Activated effector memory CD4-positive, alpha-beta T cell treated with Interleukin-2 at 50 U/mL for 16 hours (primary cell): ENCODE measurements around the gene DENND6B.

Experiments used
- DNase-seq: peaks from one replicate; pipeline ENCODE4 v3.0.0-alpha.2; 2020

Gene DENND6B

GRCh38 chr22:50300620-50301257 lies 26.1 kb downstream of the DENND6B start:
- DNase-seq, result no peak

DNA sequence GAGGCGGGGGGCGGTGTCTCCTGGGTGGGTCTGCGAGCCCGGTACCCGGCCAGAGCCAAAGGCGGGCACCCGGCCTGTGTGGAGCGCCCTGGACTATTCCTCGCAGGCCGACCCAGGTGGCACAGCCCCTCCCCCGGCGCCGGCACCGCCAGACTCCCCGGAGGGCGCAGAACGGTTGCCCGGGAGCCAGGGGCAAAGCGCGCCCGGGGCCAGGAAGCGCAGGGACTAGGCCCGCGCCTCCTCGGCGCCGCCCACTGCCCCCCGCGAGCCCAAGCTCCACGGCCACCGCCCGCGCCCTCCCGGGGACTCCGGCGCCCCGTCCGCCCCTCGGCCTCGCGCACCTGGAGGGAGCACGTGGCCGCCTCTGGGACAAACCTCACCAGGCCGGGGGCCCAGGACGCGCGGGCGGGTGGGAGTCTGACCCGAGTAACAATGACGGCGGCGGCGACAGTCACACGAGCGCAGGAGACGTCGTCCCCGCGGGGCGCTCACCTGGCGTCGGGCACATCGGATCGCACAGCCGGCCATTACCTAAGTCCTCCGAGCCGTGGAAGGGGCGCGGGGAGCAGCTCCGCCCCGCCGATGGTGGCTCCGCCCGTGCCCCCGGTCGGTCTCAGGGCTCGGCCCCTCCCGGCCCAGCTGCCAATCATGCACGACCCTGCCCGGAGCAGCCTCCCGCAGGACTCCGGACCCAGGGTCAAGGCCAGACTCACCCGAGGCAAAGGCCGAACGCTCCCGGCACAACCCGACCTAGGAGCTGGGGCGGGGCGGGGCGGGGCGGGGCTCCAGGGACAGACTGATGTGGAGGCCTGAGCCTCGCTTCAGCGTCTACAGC lies 26.8 kb downstream of the DENND6B start:
- DNase-seq, result no peak

DNA sequence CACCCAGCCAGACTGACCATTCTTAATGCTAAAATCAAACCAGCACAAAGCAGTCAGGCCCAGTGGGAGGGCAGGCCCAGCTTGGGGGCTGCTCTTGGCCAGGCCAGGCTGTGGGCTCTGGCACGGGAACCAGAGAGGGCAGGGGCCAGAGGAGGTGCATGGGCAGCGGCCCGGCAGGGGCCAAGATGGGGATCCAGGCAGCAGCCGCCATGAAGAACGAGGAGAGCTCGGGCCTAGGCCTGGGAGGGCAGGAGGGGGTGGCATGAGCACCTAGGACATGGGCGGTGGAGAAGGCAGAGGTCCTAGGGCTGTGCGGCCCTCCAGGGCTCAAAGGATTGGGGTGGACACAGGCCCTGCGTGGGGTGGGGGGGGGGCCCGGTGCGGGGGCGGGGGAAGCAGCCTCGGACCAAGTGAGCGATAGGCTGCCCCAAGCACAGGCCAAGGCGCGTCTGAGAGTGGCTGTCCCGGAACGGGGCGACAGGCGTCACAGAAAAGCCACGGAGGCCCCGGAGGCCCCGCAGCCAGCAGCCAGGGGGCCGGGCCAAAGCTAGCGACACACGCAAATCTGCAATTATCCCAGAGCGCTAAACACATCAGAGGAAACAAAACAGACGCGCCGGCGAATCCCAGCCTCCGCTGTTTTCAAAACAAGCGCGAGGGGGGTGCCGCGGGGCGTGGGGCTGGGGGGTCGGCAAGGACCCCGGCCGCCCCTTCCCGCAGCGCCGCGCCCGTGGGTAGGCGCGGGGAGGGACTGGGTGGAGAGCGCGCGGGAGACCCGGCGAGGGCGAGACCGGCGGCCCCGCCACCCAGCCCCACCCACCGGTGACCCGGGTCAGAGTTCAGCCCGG lies 27.7 kb downstream of the DENND6B start:
- DNase-seq, result no peak

GRCh38 chr22:50298266-50298637 lies 28.6 kb downstream of the DENND6B start:
- DNase-seq, result no peak

GRCh38 chr22:50297510-50298265 lies 29.1 kb downstream of the DENND6B start:
- no peak for DNase-seq

GRCh38 chr22:50296658-50297490 lies 29.9 kb downstream of the DENND6B start:
- no peak for DNase-seq

DNA sequence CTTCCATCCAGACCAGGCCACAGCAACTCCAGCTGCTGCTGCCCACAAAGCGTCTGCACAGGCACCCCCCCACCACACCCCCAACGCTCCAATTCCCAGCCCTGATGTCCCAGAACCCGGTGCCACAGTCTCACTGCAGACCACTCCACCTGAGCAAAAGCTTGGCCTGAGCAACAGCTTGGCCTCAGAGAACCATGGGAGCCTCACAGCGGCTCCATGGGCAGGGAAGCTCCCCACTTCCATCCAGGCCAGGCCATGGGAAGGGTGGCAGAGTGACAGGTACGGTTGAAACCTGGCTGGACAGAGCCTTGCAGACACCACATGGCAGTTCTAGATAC lies 32.5 kb downstream of the DENND6B start:
- DNase-seq, result no peak

DNA sequence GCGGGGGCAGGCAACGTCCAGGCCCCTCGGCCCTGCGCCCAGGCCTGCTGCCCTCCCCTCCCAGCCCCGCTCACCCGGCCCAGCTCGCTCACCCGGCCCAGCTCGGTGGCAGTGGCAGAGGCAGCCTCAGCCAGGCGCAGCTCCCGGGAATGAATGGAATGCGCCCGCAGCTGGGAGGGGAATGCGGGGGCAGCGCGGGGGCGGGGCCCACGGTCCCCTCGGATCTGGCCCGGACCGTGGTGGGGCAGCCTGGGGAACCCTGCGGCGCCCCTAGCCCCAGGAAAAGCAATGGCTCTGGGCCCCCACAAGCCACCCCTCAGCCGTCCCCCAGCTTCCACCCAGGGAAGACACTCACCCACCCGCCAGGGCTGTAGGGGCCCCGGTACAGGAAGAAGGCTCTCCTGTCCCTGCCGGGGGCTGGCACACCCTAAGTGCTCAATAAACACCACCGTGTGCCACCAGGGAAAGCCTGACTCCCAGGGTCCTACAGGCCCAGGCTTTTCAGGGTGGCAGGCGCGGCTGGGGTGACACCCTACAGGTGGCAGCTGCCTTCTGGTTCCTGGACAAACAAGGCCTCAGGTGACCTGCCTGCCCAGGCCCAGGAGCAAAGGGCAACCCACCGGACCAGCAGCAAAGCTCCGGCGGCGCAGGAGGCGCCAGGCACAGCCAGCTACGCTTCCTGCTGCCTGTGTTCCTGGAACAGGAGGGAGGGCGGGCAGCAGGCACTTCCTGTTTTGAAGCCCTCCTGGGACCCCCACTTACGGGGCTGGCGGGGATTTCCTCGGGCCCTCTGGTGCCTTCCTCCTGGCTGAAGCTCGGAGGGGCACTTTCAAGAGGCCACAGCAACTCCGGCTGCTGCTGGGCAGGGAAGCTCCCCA lies 33.1 kb downstream of the DENND6B start:
- DNase-seq, result no peak

DNA sequence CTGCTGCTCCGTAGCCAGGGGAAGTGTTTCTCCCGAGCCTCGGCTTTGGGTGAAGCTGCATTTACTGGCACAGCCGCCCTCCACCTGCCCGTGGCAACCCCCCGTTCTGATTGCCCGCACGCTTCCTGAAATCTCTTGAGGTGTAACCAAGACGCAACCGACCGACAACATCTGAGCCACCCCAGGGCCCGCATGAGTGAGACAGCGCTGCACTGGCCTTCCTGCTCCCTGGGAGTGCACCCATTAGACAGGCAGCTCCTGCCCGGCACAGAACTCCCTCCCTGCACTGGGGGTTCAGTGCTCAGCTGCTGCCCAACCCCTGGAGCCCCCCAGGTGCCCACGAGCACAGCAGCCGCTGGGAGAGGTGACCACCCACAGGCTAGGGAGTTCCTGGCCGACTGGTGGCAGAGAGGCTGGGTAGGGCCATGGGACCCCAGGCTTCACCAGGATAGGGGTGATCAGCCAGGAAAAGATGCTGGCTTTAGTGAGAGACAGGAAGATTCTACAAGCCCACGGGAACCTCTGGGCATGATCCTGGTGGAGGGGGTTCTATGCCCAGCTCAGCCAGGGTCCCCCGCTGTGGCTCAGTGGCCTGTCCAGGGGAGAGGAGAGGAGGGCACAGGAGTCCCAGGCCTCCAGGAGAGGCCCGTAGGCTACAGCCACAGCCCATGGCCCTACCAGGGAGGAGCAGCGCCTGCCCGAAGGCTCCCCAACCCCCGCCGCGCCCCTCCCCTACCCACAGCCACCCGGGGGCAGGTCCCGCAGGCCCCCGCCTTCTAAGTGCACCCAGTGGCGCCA lies 34.0 kb downstream of the DENND6B start:
- no peak for DNase-seq

- no peak for DNase-seq
Observed at GRCh38 chr22:50289942-50290630, 36.7 kb downstream of the DENND6B start.

DNA sequence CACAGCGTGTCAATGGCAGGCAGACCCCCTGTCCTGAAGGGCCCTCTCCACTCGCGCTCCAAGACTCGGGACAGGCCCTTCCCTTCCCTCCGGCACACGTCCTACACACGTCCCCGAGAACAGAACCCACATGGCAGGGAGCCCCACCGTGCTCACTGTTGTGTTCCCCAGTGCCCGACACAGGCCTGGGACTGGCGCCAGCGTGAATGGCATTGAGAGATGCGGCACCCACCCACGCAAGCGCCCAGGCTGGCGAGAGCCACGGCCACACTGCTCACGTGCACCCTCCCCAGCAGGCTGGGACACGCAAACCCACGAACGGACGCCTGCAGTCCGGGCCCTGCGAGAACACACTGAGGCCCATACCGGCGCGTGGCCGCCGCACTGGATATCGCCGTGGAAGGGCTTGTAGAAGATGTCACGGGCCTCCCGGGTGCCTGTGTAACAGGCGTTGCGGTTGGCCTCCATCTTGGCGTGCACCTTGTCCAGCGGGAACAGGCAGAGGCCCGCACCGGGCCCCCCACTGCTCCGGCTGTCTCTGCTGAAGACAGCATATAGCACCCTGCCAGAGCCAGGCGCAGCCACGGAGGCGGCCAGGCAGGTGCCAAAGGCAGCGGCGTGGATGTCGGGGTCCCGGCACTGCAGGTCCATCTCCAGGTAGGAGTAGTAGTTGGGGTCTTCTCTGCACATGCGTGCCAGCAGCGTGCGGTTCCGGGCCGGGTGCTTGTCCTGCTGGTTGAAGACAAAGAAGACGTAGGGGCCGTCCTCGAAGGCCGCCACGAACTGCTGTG lies 37.5 kb downstream of the DENND6B start:
- DNase-seq, result no peak

- no peak for DNase-seq
Observed at GRCh38 chr22:50287731-50288130, 39.1 kb downstream of the DENND6B start.

- DNase-seq, result no peak
Observed at GRCh38 chr22:50286701-50287318, 40.0 kb downstream of the DENND6B start.

DNA sequence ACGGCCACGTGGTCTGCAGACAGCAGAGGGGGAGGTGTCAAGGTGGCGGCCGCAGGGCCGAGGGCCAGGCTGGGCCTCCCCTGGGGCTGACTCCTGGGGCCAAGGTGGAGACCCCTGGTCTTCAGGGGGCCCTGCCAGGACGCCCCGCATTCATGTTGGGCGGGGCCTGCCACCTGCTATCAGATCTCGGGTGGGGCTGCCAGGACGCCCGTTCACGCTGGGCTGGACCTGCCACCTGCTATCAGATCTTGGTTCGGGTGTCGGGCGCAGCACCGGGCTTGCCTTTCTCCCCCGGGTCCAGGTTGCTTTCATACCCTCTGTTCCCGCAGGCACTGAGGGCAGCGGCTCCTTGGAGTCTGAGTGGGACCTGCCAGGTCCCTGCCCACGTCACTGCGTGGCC lies 40.5 kb downstream of the DENND6B start:
- DNase-seq, result no peak

- no peak for DNase-seq
Observed at GRCh38 chr22:50285568-50286229, 41.1 kb downstream of the DENND6B start.

DNA sequence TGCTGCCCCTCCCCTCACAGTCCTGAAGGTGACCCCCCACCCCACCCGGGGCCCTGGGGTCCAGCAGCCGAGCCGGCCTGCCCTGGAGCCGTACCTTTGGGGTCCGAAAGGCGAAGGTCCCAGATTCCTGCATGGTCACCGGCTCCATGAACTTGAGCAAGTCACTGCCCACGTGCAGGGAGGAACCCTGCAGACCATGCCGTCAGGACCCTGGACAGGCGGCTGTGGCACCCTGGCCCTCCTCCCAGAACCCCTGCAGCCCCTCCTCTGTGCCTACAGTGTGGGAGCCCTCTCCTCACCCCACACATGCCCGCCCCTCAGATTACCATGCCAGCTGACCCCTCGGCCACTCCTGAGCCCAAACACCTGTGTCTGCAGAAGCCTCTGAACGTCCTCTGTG lies 42.3 kb downstream of the DENND6B start:
- no peak for DNase-seq

DNA sequence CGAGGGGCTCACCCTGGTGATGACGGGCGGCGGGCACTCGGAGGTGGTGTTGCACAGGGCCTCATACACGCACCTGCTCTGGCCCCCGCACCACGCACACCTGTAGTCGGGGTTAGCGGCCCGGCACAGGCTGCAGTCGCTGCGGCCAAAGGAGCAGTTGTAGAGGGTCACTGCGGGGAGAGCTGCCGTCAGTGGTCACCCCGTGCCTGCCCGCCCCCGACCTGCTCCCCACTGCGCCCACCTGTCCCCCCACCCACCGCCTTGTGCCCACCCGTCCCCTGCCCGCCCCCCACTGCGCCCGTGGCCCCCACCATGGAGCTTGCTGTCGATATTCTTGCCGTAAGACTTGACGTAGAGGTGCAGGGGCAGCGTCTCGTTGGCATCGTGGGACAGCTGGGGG lies 43.0 kb downstream of the DENND6B start:
- no peak for DNase-seq
